HG02678 (cell line): Measurements from ENCODE around the gene ADRB2.

Experiments used
- ATAC-seq: cut with Tn5 transposase; IDR thresholded peaks from one replicate; pipeline ENCODE4 v1.9.1; 2021; ENCODE audit warnings: mild to moderate bottlenecking, moderate library complexity; ENCODE audit not compliant: unreplicated experiment

ADRB2 gene

DNA sequence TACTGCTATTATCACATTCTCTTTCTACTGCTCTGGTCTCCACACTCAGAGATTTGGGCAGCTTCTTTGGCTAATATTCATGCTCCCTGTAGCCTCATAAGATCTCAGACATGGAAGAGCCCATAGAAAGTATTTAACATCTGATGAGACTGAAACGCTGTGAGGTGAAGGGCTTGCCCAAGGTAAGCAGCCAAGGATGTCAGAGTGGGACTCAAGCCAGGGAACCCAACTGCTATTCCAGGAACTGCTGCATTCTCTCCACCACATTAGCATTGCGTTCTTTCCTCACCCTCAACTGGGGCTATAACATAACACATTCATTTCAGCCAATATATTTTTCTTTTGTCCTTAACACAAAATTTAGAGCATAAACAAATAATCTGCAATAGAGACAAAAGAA, 3.8 kb downstream of the ADRB2 start:
- no peak for ATAC-seq

- peak; percentile 79 for ATAC-seq
Measured at GRCh38 chr5:148831590-148832565, 5.5 kb downstream of the ADRB2 start.

DNA sequence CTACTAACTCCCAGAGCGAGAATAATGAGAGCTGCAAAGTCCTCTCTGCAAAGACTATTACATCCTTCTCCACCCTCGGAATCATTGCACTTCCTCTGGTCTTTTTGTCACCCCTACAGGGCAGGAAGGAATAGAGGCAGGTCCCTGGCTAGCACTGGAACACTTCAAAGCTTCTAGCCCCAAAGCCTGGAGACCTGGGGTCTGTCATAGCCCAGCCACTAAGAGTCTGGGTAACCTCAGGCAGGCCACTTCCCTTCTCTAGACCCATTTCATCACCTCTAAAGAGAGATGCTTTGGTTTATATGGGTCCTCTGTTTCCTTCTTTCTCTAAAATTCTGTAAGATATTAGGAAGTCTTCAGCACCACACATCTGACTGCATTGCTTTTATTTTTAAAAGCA, 6.7 kb downstream of the ADRB2 start:
- no peak for ATAC-seq

GRCh38 chr5:148833925-148834324, 7.5 kb downstream of the ADRB2 start:
- ATAC-seq = no peak

- peak; percentile 49 for ATAC-seq
Measured at GRCh38 chr5:148834689-148835088, 8.3 kb downstream of the ADRB2 start.

GRCh38 chr5:148836272-148837250, 10.2 kb downstream of the ADRB2 start:
- no peak for ATAC-seq

DNA sequence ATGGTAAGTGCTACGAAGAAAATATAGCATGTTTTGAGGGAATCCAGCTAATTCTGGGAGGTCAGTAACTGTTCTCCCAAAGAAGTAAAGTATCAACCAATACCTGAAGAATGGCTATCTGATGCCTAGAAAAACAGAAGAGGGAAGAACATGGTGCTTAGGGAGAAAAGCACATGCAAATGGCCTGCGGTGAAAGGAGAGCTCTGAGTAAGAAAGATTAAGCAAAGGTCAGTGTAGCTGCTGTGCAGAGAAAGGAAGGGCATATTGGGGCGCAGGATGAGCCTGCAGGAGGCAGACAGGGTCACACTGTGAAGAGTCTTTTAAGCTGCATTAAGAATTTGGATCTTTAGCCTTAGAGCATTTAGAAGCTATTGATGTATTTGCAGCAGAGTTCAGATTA, 11.0 kb downstream of the ADRB2 start:
- ATAC-seq = no peak

- no peak for ATAC-seq
Measured at GRCh38 chr5:148838357-148838756, 11.9 kb downstream of the ADRB2 start.

GRCh38 chr5:148839960-148840359, 13.5 kb downstream of the ADRB2 start:
- ATAC-seq = peak; percentile 52

DNA sequence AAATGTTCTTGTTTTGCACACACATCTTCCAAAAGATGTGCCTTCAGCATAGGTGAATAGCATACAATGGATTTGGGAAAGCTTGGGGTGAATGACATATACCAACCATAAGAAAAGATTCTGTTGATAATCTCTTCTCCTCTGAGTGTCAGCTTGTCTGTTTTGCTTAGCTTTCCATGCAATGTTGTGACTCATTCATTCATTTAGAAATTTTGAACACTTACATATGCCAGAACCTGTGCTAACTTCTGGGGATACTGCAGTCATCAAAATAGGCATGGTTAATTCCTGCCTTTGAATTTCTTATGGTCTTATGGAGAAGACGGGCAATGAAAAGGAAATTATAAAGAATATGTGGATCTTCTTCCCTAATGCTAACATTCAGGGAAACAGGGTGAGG, 14.1 kb downstream of the ADRB2 start:
- no peak for ATAC-seq

GRCh38 chr5:148841519-148841918, 15.1 kb downstream of the ADRB2 start:
- no peak for ATAC-seq

DNA sequence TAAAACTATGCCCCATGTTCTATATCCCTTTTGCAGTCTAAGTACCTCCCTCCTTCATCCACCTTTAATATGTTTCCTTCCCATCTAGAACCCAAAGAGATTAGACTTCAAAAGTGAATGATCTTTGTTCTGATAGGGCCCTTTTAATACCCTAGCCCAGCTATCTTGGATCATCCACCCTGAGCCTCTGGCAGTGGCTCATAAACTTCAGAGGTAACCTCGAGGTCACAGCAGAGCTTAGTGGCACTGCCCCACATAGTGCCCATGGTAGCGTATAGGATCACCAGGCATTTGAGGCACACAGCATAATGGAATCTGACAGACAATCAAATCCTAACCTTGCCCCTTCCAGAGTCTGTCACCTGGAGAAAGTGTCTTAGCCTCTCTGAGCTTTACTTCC, 15.8 kb downstream of the ADRB2 start:
- ATAC-seq = no peak

DNA sequence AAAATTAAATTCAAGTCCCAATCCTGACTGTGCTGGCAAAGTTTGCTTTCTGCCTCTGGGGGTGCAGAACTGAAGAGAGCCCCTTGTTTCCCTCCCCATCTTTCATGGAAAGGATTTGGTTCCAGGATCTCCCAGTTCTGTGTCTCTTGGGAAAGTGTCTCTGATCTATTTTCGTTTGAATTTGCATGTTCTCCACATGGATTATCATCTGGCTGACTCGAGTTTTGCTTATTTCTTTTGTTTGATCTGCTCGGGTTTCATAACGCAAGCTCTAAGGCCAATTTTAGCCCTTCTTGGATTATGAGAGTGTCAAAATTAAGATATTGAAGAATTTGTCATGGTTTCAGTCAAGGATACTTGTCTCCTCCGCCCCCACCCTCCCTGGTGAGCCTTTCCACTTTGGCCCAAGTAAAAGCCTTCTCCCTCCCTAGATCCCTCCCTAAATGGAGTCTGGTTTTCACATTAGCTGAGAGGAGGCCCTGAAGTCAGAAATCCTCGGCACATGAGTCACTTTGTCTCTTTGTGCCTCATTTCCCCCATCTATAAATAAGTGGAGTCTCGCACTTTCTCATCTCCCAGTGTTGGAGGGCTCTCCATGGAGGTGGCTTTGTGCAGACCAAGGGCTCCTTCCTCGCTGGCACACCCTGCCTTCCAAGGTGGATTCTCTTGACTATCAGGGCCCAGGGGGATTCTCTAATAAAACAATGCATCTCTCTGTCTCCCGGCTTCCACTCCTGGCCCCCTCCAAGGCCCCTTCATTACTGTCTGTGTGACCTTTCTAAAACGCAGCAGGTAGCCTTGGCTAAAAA, 17.3 kb downstream of the ADRB2 start:
- no peak for ATAC-seq

DNA sequence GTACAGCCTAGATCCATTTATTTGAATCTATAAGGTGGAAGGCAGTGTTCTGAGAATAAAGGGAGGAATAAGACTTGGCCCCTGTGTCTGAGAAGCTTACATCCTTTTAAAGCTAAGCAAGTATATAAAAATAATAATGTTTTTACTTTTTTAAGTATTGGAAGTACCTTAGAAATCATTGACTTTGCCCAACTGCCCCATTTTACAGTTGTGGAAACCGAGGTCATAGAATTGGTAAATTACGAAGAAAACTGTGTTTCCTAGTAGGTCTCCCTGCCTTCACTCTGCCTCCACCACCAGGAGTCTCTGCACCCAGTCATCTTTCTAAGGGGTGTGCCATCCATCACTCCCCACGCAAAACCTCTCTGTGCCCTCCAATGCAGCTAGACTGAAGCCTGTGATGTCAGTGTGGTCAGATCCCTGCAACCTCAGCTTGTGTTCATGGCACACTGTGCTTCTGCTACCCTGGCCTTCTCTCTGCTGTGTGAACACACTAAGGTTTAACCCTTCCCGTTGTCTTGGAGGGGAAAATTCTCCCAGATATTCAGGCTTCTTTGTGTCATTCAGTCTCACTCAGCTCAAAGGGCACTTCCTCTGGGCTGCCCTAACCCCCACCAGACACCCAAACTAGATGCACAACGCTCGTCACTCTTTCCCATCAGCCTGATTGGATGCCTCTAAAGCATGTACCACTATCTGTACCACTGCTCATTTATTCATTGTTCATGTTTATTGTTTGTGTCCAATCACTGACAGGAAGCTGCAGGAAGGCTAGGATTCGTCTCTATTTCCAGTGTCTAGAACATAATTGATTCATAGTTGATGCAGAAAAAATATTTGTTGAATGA, 18.2 kb downstream of the ADRB2 start:
- ATAC-seq = no peak

DNA sequence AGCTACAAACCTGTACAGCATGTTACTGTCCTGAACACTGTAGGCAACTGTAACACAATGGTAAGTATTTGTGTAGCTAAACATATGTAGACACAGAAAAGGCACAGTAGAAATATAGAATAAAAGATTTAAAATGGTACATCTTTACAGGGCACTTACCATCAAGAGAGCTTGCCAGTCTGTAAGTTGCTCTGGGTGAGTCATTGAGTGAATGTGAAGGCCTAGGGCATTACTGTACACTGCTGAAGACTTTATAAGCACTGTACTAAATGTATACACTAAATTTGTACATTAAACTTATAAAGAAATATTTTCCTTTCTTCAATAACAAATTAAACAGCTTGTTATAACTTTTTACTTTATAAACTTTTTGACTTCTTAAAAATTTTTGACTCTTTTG, 20.5 kb downstream of the ADRB2 start:
- ATAC-seq = no peak

GRCh38 chr5:148847456-148847855, 21.0 kb downstream of the ADRB2 start:
- ATAC-seq = no peak

- no peak for ATAC-seq
Measured at GRCh38 chr5:148848393-148849031, 22.1 kb downstream of the ADRB2 start.

DNA sequence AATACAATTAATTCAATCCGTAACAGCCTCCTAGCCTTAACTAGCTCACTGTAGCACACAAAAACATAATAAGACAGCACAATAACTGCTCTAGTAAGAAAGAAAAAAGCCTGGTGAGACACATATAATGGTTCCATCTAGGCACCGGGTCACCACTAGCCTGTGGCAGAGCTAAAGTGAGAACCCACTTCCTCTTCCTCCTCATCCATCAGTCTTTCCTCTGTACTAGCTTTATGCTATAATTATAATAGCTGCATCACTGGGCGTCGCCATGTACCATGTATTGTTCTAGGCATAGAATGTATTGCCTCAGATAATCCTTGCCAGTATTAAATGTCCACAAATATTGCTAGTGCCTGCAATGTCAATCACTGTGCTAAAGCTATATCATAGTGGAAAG, 23.1 kb downstream of the ADRB2 start:
- no peak for ATAC-seq

- ATAC-seq = no peak
Measured at GRCh38 chr5:148850836-148851235, 24.4 kb downstream of the ADRB2 start.
